Ectodermal cell (in vitro differentiated cells): Measurements from ENCODE around the gene ADAMTSL3.

ENCODE experiments used
- H3K27ac ChIP-seq: 2 replicates; pipeline ENCODE4 v1.7.0; 2013; ENCODE audit warnings: mild to moderate bottlenecking, low read depth, low read length; ENCODE audit not compliant: insufficient read depth, poor library complexity, severe bottlenecking
- H3K27me3 ChIP-seq: 2 replicates; pipeline ENCODE4 v1.7.0; 2013; ENCODE audit warnings: mild to moderate bottlenecking, low read length; ENCODE audit not compliant: insufficient read depth, control insufficient read depth, poor library complexity, severe bottlenecking
- H3K36me3 ChIP-seq: one replicate; pipeline ENCODE4 v1.7.0; 2013; ENCODE audit warnings: low read length; ENCODE audit not compliant: control insufficient read depth, insufficient read depth
- H3K4me1 ChIP-seq: one replicate; pipeline ENCODE4 v1.7.0; 2013; ENCODE audit warnings: low read length; ENCODE audit not compliant: control insufficient read depth, insufficient read depth
- H3K4me3 ChIP-seq: 2 replicates; pipeline ENCODE4 v1.7.0; 2013; ENCODE audit warnings: low read depth, low read length, control low read depth; ENCODE audit not compliant: insufficient read depth
- H3K9me3 ChIP-seq: 2 replicates; pipeline ENCODE4 v1.7.0; 2013; ENCODE audit warnings: mild to moderate bottlenecking, low read length, moderate library complexity; ENCODE audit not compliant: control insufficient read depth
- WGBS, 2 experiments: methylation state at CpG; one replicate each; pipeline ENCODE4 v1.1.7; 2013; ENCODE audit warnings: missing lambda C conversion rate in 2 of 2; 5-methylcytosine and 5-hydroxymethylcytosine counted together

The ADAMTSL3 gene

DNA sequence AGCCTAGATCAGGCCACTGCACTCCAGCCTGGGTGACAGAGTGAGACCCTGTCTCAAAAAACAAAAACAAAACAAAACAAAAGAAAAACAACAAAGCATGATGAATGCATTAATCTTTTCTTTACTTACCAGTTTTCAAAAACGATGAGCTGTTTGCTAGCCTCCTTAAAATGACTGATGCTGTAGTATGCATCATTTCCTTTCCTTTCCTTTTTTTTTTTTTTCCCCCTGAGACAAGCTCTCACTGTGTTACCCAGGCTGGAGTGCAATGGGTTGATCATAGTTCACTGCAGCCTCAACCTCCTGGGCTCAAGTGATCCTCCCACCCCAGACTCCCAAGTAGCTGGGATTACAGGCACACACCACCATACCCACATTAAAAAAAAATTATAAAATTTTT is 202.0 kb downstream of the ADAMTSL3 start:
- Histone ChIP-seq H3K9me3 (no peaks in the 10 kb centered on the region), H3K4me3 (no peak overlapping the region), H3K27ac (no peak overlapping the region), H3K4me1 (no peaks in the 10 kb centered on the region), H3K27me3 (no peaks in the 10 kb centered on the region), H3K36me3 (no peaks in the 10 kb centered on the region)
- WGBS, 2 experiments = 90 to 94% methylated on average over 1 of the region's 1 CpG

DNA sequence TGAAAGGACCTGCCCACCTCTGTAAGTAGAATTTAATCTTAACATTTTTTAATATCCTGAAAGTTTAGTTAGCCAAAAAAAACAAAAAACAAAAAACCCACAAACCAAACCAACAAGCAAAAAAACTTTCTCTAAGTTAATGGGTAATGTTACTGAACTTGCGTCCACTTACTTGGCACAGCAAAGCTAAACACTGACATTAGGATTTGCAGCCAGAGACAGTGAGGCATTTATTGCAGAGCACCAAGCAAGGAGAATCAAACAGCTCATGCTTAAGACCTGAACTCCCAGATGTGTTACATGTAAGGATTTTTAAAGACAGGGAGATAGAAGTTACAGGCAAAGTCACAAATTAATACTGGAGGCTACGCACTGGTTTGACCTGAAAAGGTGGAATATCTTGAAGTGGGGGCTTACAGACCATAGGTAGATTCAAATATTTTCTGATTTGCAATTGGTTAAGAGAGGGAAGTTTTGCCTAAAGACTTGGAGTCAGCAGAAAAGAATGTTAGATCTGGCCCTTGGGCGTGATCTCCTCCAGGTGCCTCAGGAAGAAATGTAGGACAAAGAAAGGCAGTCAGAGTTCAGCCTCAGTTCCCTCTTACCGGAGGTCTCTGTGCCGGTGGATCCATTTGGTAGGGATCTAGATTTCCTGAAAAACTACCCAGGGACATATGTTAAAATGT is 205.0 kb downstream of the ADAMTSL3 start:
- Histone ChIP-seq H3K27me3 (no peaks in the 10 kb centered on the region), H3K27ac (no peak overlapping the region), H3K4me3 (no peak overlapping the region), H3K36me3 (no peaks in the 10 kb centered on the region), H3K9me3 (no peaks in the 10 kb centered on the region), H3K4me1 (no peaks in the 10 kb centered on the region)
- 93 to 96% methylated on average over 5 of the region's 5 CpGs for WGBS, 2 experiments

DNA sequence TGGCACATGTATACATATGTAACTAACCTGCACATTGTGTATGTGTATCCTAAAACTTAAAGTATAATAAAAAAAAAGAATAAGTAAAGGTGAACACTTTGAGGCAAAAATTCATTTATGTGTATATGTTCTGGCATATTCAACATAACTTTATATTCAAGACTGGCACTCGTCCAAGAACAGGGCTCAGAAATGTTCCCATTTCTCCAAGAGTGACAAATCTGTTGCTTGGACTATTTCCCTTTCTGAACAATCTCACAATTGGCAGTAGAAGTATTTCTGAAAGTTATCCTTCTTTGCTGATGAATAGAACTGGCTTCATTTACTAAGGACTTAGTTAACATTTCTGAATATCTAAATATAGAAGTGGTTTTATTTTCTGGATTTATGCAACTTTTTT is 212.8 kb downstream of the ADAMTSL3 start:
- Histone ChIP-seq H3K4me3 (no peak overlapping the region), H3K4me1 (no peaks in the 10 kb centered on the region), H3K27me3 (no peaks in the 10 kb centered on the region), H3K9me3 (no peaks in the 10 kb centered on the region), H3K27ac (no peak overlapping the region), H3K36me3 (no peaks in the 10 kb centered on the region)
- 88 to 100% methylated on average over 1 of the region's 1 CpG for WGBS, 2 experiments

GRCh38 chr15:83869341-83869740 is 215.4 kb downstream of the ADAMTSL3 start:
- no peaks in the 10 kb centered on the region for H3K27me3 ChIP-seq
- no peaks in the 10 kb centered on the region for H3K4me1 ChIP-seq
- H3K9me3 ChIP-seq = no peaks in the 10 kb centered on the region
- no peaks in the 10 kb centered on the region for H3K36me3 ChIP-seq
- H3K4me3 ChIP-seq = no peak overlapping the region
- no peak overlapping the region for H3K27ac ChIP-seq
- WGBS, 2 experiments = 78 to 84% methylated on average over 4 of the region's 4 CpGs

GRCh38 chr15:83871808-83872559 is 218.1 kb downstream of the ADAMTSL3 start:
- WGBS, 2 experiments = 92 to 96% methylated on average over 7 of the region's 7 CpGs
- H3K4me3 ChIP-seq = no peak overlapping the region
- H3K36me3 ChIP-seq = no peaks in the 10 kb centered on the region
- H3K4me1 ChIP-seq = no peaks in the 10 kb centered on the region
- no peaks in the 10 kb centered on the region for H3K27me3 ChIP-seq
- H3K27ac ChIP-seq = no peak overlapping the region
- H3K9me3 ChIP-seq = no peaks in the 10 kb centered on the region

- H3K9me3 ChIP-seq = no peaks in the 10 kb centered on the region
- H3K27ac ChIP-seq = no peak overlapping the region
- H3K4me3 ChIP-seq = no peak overlapping the region
- no peaks in the 10 kb centered on the region for H3K4me1 ChIP-seq
- WGBS, 2 experiments = 92 to 93% methylated on average over 7 of the region's 7 CpGs
- no peaks in the 10 kb centered on the region for H3K36me3 ChIP-seq
- H3K27me3 ChIP-seq = no peaks in the 10 kb centered on the region
These were observed 220.0 kb downstream of the ADAMTSL3 start for GRCh38 chr15:83873966-83874365.

- Histone ChIP-seq H3K4me1 (no peaks in the 10 kb centered on the region), H3K27ac (no peak overlapping the region), H3K4me3 (no peak overlapping the region), H3K36me3 (no peaks in the 10 kb centered on the region), H3K27me3 (no peaks in the 10 kb centered on the region), H3K9me3 (no peaks in the 10 kb centered on the region)
- 94 to 100% methylated on average over 1 to 2 of the region's 2 CpGs for WGBS, 2 experiments
These were observed 226.6 kb downstream of the ADAMTSL3 start for GRCh38 chr15:83880529-83880928.

DNA sequence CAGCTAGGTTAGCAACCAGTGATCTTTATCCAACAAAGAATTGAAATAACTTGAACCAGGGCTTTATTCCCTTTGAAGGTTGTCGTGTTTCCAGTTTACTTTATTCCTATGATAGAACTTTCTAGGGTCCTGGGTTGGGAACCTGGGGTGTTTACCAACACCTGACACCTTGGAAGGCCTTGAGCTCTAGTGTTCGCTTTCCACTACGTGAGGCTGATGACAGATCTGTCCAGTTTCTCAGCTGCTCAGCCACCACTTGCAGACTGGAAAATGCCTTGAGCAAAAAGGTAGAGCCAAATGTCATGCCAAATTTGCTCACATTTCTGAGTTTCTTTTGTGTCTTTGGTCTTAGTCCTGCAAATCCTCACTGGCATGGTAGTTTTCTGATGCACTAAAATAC is 227.2 kb downstream of the ADAMTSL3 start:
- WGBS, 2 experiments = 91 to 92% methylated on average over 3 of the region's 3 CpGs
- Histone ChIP-seq H3K36me3 (no peaks in the 10 kb centered on the region), H3K27ac (no peak overlapping the region), H3K27me3 (no peaks in the 10 kb centered on the region), H3K4me3 (no peak overlapping the region), H3K9me3 (no peaks in the 10 kb centered on the region), H3K4me1 (no peaks in the 10 kb centered on the region)

GRCh38 chr15:83886321-83886720 is 232.4 kb downstream of the ADAMTSL3 start:
- Histone ChIP-seq H3K27me3 (no peaks in the 10 kb centered on the region), H3K36me3 (no peaks in the 10 kb centered on the region), H3K9me3 (no peaks in the 10 kb centered on the region), H3K27ac (no peak overlapping the region), H3K4me3 (no peak overlapping the region), H3K4me1 (no peaks in the 10 kb centered on the region)
- WGBS, 2 experiments = 90 to 97% methylated on average over 2 of the region's 2 CpGs

DNA sequence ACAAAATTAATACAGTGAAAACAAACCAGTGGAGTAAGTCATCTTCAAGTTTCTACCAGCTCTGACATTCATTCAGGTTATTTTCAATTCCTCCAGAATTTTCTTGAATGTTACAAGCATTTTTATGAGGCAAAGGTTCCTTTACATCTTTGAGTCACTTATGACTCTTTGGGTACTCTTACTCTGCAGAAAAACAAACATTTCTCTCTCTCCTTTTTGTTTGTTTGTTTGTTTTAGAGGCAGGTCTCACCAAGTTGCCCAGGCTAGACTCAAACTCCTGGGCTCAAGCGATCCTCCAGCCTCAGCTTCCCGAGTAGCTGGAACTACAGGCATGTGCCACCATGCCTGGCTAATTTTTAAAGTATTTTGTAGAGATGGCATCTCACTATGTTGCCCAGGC is 233.5 kb downstream of the ADAMTSL3 start:
- H3K9me3 ChIP-seq = no peaks in the 10 kb centered on the region
- no peak overlapping the region for H3K27ac ChIP-seq
- WGBS, 2 experiments = 88 to 91% methylated on average over 2 of the region's 2 CpGs
- H3K36me3 ChIP-seq = no peaks in the 10 kb centered on the region
- no peaks in the 10 kb centered on the region for H3K4me1 ChIP-seq
- H3K27me3 ChIP-seq = no peaks in the 10 kb centered on the region
- H3K4me3 ChIP-seq = no peak overlapping the region
